DMS53 (cell line): ENCODE results near the gene CABCOCO1.

Experiments
- DNase-seq: peaks from one replicate; lab custom pipeline; 2025; lab: John Stamatoyannopoulos, UW

Gene CABCOCO1

DNA sequence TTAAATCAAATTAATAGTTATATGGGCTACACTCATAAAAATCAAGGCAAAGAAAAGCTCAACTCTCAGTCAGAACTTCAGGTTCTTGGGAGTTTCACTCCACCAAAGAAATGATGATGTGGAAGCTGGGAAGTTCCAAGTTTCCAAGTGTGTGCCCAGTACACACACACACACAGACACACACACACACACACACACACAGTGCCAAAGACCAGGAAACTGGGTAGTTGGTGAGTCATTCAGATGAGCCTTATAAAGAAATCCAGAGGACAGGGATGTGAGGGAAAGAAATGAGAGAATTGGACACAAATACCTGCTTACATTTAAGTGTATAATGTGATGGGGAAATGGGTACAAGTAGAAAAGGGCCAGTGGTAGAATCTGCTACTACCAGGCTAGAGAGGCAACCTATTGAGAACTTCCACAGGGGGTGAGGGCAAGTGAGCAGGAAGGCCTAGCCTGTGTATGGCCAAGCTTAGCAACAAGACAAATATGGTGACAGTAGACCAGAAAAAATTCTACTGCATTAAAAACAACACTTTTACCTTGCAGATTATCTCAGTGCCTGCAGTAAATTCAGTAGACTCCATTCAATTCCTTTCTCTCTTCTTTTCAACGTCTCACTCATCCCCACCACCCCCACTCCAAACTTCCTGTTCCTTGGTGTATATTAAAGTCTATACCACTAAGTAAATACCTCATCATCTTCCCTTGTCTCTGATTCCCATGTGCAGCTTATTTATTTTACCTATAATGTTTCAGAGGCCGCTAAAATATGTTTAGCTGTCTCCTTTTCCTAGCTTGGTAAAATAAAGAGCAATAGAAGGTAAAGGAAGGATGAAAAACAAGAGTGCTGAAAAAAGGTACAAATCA, 95.0 kb downstream of the CABCOCO1 start:
- DNase-seq = peak; percentile 84

DNA sequence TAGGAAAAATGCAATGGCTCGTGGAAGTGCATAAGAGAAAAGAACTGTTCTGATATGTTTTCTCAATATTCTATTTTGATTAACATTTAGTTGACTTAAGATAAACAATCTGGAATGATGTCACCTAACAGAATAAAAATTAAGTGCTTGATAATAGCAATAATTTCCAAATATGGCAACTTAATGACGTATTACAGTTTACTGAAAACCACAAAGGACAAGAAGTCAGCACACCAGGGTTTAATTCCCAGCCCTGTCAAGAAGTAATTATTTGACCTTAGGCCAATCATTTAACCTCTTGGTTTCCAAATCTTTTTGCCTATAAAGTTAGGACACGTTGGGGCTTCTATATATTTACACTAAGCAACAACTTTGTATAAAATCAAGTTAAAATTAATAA, 95.7 kb downstream of the CABCOCO1 start:
- no peak for DNase-seq

DNA sequence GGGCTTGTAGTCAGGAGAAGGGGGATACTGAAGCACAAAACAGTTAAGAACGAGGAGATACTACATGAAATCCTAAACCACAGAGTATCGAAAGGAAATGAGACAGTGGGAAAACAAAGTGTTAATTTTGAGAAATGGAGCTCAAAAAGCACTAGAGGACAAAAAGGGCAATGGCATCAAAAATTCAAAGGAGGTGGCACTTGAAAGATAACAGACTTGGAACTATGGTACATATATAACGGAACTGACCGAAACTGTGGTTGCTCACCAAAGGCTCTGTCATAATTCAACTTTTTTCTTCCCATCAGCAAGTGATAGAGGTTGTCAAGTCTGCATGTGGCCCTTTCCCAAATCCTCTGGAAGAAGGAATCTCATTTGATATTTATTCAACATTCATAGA, 97.0 kb downstream of the CABCOCO1 start:
- no peak for DNase-seq

DNA sequence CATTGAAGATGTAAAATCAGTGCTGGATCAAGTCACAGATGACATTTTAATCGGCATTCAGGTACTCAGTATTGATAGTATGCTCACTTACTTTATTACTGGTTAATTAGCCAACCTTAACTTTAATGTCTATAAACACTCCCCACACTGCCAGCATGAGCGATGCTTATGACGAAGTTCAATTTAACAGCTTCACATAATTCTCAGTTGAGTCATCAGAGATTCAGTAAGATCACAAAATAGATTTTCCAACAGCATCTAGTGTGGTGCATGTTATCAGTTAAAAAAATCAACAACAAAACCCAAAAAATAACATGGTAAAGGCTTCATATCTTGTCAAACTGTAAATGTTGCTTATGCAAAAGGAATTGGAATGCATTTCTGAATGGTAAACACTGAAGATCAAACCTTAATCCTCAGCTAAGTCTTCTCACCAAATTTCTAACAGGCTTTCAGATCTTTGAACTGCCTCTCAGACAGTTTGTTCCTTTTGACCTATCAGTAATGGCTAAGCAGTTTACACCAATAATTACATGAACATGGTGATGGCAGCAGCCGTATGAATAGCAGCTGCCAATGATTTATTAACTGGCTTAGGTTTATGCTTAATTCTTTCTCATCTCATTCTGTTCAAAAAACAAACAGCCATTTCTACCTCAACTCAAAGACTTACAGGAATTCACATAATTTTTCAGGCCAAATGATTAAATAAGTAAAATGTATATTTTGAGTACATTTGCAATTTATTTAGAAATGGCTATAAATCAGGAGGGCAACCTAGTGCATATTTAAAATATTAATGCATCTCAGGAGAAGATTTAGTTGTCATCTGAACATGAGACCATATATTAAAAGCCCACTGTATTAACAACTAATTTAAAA, 98.5 kb downstream of the CABCOCO1 start:
- DNase-seq = no peak

DNA sequence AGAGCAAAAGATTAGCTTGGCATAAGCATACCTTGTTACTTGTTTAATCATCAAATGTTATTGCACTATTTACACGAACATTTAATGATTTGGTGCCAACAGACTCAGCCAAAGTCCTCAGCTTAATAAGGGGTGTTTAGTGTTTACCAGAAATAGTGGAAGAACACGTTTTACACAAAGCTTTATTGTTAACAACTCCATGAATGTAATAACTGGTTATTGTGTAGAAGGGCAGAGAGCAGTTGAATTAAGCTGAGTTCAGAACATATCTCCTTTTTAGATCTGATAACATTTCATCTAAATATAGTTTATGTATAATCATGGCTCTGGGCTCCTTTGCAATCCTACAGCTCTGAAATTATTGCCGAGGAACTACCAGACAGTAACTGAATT, 99.1 kb downstream of the CABCOCO1 start:
- DNase-seq = peak; percentile 23

DNA sequence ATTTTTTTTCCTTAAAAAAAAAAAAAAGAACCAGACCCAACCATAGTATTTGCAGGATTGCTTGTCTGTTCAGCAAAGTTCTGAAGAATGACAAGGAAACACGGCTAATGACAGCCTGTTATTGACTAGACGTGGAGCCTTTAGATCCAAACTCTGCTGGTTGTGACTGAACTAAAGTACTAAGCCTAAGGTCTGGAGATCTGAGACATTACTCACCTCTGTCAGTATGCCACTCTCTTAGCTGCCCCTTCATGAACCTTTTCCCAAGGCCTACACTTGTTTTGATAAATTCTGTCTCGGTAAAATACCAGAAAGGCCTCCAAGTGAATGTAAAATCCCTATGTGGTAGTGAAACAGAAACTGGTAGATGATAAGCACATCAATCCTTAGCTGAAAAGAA, 101.0 kb downstream of the CABCOCO1 start:
- no peak for DNase-seq

DNA sequence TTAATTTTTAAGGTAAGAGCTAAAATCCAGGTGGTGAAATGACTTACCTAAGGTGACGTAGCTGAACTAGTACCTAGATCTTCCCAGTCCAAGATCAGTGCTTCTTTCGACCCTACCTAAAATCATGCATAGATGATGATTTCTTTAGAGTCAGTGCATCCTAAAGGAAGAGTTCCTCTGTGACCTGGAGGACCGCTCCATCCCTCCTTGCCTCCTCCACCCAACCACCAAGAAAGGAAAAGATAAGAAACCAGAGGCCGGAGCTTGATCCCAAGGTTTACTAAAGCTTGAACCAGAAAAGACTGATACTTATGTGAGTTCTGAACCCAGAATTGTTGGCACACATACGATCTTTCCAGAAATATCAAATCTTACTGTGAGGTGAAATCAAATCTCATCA, 101.8 kb downstream of the CABCOCO1 start:
- DNase-seq = no peak

DNA sequence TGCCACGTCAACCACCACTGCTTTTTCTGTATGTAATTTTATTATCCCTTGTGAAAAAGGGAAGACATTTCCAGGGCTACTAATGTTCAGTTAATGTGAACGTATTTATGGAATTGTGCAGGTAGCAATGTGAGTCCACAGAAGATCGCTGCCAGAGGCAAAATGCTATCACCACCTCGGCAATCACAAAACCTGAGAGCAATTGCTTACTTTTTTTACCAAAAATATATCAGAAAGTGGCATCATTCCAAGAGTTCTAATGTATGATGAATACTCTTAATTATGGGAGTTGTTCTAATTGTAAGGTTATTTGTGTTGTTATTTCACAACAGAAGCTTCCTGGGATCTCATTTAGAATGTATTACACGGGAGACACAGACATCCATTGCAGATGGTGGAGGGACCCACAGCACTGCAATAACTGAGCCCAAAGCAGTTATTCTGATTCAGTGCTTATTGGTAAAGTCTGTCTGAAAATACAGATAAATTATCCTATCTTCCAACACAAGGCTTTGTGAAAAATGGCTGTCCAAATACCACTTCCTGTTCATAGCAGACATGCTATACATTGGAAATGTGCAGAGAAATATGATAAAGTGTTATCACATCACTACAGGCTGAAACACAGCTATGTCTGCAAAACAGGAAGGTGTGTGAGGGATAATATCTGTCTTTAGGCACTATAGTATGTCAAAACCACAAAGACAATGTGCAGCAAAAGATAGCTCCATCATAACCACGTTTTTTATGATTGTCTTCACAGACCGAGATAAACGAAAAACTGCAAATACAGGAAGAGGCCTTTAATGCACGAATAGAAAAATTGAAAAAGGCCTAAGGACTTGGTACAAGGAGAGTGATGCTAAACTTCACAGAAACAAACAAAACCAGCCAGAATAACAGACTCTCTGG, 102.7 kb downstream of the CABCOCO1 start:
- DNase-seq = no peak

DNA sequence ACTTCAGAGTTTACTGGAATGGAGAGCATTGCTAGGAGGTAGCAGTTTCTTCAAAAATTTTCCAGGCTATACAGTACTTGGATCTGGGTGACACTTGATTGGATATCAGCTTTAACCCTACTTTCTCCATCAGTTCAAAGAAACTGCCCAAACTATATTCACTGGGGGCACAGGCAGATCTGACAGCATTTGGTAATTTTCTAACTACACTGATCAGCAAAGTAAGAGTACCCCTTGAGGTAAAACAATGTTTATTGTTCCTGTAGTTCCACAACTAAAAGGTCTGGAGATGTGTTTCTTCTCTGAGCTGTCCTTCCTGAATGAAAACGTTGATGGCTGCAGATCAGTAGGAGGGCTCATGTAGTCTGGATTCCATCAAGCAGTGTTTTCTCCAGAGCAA, 104.2 kb downstream of the CABCOCO1 start:
- no peak for DNase-seq

DNA sequence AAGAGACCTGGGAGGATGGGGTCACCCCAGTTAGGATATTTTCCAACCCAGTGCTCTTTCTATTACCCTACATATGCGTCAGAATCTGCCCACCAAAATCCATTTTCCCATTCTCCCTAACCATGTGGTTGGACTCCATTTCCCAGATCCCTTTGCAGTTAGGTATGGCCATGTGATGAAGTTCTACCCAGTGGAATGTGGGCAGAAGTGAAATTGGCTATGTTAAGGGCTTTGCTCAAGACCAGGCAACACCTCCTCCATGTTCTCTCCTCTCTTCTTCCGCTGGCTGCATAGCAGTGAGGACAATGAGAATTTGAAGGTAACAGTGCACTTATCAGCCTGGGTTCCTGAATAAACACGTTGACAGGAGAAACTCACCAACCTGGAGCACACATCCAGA, 111.3 kb downstream of the CABCOCO1 start:
- DNase-seq = no peak

DNA sequence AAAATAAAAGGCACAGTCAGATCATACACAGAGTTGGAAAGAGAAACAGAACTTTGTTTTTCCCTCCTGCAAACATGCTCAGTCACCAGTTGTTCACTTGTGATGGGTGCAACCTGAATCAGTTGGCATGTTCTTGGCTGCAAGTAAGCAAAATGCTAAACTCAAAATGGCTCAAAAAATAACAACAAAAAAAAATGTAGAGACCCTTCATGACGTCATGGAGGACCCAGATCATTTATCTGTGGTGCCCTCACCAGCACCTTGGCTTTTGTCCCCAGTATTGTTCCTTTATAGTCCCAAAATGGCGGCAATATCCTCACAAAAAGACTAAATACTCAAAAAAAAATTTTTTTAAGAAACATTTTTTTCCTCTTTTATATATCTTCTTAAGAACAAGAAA, 112.4 kb downstream of the CABCOCO1 start:
- no peak for DNase-seq

DNA sequence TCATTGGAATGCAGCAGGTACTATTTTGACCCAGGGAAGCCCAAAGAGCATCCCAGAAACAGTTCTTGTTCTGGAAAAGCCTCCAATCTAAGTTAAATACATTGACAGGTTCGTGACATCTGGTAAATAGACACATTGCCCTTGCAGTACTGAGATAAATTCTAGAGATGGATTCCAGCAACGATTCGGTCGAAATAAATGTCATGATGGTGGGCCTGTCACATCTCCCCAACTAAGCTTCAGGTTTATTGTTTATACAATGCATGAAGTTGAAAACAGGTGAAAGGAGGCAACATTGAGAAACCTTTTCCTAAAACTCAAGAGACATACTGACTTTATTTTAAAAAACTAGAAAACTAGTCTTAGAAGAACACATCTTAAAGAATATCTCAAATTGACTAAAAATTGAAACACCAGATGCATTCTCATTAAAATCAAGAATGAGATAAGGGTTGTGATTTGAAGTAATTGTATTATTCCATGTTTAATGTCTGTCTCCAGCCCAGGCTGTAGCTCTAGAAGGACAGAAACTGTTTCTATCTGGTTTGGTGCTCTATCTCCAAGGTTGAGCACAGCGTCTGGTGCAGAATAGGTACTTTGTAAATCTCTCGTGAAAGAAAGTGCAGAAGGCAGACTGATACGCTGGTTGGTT, 114.0 kb downstream of the CABCOCO1 start:
- no peak for DNase-seq

DNA sequence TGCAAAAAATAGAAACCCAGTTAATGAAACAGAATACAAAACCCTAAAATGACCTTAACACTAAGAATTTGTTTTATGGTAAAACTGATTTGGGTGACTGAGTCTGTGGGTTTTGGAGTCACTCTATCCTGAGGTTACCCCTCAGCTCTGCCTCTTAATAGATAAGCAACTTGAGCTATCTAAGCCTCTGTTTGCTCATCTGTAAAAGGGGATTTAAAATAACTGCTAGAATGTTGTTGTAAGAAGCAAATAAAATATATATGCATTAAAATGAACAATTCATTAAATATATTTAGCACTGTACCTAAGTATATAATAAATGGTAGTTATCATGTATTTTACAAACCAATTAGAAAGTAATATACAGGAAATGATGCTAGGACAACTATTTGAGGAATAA, 115.4 kb downstream of the CABCOCO1 start:
- DNase-seq = no peak

DNA sequence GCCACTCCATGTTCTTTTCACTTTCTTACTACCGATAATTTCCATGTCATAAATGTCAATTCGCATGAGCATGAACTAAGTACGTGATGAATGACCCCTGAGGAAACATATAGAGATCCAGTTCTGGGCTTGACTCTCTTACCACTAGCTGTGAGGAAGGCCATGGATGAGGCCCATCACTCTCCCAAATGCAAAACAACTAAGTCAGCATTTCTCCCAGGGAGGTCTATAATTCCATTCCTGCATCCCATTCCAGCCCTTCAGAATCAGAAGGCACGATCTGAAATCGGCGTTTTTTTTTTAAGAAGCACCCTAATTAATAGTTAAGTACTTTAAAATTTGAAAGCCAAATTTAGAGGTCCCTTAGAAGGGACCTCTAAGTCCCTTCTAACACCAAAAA, 116.5 kb downstream of the CABCOCO1 start:
- DNase-seq = no peak

DNA sequence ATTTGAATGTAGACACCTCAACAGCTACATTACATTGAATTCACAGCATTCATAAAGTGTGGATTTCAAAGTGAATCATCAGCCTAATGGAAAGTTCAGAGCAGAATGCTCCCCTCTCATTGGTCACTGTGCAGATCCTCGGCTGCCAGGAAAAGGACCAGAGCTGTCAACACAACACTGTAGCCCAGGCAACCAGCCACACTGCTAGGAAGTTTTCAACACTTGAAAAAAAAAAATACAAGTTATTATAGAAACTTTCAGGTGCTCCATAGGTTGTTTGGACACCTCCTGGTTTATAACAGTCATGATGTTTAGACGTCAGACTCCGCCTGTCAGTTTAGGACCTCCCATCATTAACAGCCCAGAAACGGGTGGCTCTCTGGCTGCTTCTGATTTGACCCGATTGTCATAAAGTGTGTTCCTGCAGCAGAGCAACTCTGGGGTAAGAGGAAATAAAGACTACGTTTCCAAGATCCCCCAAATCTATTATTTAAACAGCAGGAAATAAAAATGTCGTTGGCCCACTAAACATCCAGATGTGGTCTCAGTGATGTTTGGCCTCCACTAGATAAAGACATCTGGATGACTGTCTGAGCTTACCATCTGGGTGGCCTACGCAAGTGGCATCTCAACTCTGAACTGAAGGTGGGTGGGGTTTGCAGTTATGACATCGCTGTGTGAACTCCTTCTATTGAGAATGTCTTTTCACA, 117.4 kb downstream of the CABCOCO1 start:
- DNase-seq = peak; percentile 54

DNA sequence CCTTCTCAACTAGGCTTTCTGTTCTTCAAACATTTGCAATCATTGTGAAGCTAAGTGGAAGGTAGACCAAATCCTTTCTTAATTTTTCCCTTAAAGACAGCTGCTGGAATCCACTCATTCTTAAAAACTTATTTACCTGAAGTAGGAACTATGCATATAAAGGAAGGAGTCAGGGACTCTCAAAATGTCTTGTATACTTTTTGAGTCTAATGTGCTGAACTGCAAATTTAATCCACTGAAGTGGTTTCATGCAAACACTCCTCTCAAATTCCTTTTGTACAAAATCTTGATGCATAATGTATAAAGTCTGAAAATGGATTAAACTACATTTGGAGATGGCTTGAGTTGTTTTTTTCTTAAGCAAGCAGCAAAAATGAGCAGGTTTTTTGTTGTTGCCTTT, 118.0 kb downstream of the CABCOCO1 start:
- DNase-seq = no peak

DNA sequence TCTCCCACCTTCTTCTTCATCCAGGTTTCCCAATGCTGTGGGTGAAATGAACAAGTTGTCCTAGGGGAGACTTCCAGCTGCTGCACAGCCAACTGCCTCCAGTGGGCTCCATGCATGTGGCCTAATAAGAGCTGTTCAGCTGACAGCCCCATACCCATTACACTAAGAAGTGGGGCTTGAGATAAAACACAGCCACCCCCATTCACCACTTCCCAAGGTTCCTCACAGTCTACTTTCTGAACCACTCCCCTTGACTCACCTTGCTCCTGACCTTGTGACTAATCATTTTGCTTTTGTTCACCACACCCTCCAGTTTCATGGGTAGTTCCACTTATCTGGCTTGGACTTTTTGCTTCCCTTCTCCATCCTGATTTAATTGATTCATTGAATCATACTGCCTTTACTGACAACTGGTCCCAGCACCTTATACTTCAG, 119.3 kb downstream of the CABCOCO1 start:
- peak; percentile 10 for DNase-seq

DNA sequence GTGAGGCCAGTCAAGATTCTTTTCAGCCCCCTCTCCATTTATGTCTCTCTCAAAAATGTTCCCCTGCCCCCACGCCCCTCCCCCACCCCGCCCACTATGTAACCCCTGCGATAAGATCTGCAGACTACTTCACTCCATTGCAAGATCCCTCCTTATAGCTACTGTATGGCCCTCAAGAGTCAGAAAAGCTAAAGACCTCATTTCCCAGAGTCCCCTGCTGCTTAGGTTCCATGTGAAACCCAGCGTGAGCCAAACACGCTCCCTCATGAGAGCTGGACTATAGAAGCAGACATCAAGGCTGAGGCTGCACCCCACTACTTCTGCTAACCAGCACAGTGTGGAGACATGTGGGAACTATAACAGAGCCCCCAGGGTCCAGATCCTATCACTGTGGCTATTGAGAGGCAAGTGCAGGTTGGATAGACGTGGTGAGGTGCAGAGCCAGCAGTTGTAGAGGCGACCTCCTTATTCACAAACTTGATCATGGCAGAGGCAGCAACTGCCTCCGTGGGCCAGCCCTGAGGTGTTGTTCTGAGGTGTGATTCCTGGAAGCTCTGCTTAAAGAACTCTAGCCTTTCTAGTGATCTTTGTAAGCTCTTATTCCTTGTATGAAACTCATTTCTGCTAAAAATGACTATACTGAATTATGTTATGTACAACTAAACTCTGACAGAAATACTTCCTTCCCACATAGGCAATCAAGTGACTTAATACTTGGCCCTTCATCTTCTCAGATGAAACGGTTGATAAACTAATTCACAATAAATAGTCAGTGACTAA, 121.8 kb downstream of the CABCOCO1 start:
- no peak for DNase-seq

DNA sequence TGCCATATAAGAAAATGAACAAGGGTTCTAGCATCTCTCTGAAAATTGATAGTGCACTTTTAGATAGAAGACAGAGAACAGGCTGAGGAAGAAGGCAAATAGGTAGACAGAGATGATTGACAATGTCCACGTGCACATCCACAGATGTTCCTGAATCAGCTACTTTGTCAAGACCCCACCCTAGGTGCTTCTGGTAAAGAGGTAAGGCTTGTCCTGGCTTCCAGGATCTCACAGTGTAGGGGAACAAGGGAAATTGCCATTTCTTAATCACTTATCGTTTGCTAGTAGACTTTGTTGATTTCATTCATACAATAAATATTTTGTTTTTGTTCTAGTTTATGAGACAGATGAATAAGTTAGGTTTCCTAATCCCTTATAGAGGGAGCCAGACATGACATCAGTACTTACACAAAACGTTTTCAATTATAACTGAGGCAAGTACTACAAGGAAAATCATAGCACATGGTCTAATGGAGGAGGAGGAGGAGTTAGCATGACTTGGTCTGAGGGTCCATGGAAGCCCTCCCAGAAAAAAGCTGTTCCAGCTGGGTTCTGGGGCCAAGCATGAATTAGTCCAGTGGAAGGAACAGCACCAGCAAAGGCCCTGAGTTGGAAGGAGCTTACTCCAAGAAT, 122.9 kb downstream of the CABCOCO1 start:
- DNase-seq = no peak

DNA sequence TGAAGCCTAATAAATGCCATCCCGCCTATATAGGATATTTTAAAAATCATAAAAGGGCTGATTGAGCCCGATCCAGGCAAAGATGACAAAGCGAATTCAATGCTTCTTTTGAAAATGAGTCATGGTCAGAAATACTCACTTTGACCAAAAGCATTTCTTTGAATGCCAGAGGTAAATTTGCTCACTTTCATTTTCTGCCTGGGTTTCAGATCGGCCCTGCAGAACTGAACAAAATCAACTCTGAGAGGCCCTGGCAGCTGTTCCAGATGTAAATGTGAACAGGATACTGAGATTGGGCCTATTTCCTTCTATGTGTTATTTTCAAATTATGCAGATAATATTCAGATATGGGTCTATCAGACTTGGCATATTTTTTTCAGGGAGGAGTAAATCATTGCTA, 124.0 kb downstream of the CABCOCO1 start:
- DNase-seq = peak; percentile 23
